Esophagus muscularis mucosa (tissue), 3 donors: Measurements from ENCODE around the gene ECM2.

ENCODE experiments used
- CTCF ChIP-seq, 3 experiments: fragments of 200-600 bp in 2 of 3; fragments of 450-650 bp in 1 of 3; sonication (generic) in 2 of 3; IDR thresholded peaks; one replicate each; pipeline ENCODE4 v1.5.1; 2017 to 2019; ENCODE audit warnings: antibody characterized with exemption in 3 of 3, mild to moderate bottlenecking in 2 of 3, moderate library complexity in 1 of 3
- EP300 ChIP-seq: sonication (generic); formaldehyde crosslinking; IDR thresholded peaks from one replicate; pipeline ENCODE4 v1.6.1; 2017; ENCODE audit warnings: antibody characterized with exemption

DNA sequence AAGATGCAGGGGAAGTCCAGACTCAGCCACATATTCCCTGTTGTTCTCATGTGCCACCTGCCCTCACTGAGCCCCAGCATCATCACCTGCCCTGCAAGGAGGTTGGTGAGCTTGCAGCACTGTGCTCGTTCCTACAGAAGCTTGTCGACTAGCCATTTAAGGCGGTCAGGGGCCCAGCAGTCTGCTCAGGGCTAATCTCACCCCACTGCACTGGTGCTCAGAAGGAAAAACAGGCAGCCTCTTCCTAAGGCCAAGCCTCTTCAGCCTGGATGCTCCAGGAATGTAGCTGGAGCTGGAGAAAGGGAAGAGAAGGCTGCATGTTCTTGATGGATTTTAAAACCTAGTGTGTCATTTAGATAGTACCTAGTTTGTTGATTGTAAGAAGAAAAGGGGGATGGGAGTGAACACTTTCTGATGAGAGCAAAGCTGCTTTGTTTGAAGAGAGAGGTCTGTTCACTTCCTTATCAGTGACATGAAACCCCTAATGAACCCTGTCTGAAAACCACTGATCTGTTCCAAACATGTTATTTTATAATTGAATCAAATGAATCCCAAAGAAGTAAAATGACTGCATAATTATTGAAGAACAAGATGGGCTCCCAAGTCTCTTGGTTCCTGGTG is 42.9 kb downstream of the ECM2 start:
- TF ChIP-seq CTCF (IDR thresholded peaks at IDR 0.05) (no peak), EP300 (no peak)
